Left ventricle myocardium inferior (tissue), 1 donor: ENCODE data around the gene KRT73. TPM values are rescaled to one million over a fixed set of nuclear protein-coding genes. Genes with fewer than 3 reads are reported as not detected.

Experiments
- DNase-seq: peaks from one replicate; pipeline ENCODE4 v3.0.0-alpha.2; 2020
- H3K27ac ChIP-seq: fragments of 200-600 bp; replicated peaks from 2 replicates; pipeline ENCODE4 v1.8.0; 2021
- H3K27me3 ChIP-seq: fragments of 200-600 bp; 2 replicates; pipeline ENCODE4 v1.8.0; 2021; ENCODE audit warnings: low read depth
- H3K36me3 ChIP-seq: fragments of 200-600 bp; 2 replicates; pipeline ENCODE4 v1.8.0; 2021
- H3K4me1 ChIP-seq: fragments of 200-600 bp; 2 replicates; pipeline ENCODE4 v1.8.0; 2021
- H3K4me3 ChIP-seq: fragments of 200-600 bp; 2 replicates; pipeline ENCODE4 v1.8.0; 2021; ENCODE audit warnings: mild to moderate bottlenecking, moderate library complexity
- H3K9me3 ChIP-seq: fragments of 200-600 bp; replicated peaks from 2 replicates; pipeline ENCODE4 v1.8.0; 2021
- intact Hi-C: fragments of 100-400 bp; cut with micrococcal nuclease; formaldehyde crosslinking; loops from one replicate; pipeline ENCODE4 v1.11.0; 2022
- total RNA-seq: library from RNA; stranded (reverse); fragmentation: NEBNext Ultra II Directional; extraction: Animal tissue kit (Norgen Biotek cat#: 25700); gene quantifications from one replicate; pipeline ENCODE4 v1.2.1, GENCODE V29; 2021
- TF ChIP-seq, protein P1 (sequence below): fragments of 200-600 bp; IDR thresholded peaks from 2 replicates; pipeline ENCODE4 v1.8.0; 2021; ENCODE audit warnings: antibody characterized with exemption, mild to moderate bottlenecking, borderline replicate concordance
- donor health status: DM: no; HTN: yes; CAD: no; lungs with severe emphysema.

The KRT73 gene
- total RNA-seq, 1 donor from 2014 or later, result not detected

DNA sequence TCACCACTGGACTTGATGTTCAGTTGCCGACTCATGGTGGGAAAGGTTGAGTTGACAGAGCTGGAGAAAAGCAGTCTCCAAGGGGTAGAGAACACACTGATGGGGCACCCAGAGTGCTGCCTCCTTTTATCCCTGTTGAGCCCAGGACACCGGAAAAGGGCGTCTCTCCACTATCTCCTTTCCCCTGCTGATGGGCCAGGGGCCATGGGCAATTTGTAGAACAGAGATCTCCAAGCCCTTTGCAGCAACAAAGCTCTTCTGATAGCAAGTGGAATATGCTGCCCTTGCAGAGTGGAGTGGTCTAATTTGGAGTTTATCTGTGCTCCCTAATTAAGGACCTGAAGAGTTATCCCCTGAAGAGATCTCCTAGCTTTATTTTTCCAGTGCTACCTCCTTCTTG lies 44.6 kb downstream of the KRT73 start, which contains the start of gene KRT74:
TSS of gene KRT74 (minus strand) at position 101 of the 400 bp plus-strand sequence. CDS start at position 35, 66 bp downstream.
- no peak within 1 kb of the TSS for H3K4me3 ChIP-seq
- TF ChIP-seq, protein P1, sequence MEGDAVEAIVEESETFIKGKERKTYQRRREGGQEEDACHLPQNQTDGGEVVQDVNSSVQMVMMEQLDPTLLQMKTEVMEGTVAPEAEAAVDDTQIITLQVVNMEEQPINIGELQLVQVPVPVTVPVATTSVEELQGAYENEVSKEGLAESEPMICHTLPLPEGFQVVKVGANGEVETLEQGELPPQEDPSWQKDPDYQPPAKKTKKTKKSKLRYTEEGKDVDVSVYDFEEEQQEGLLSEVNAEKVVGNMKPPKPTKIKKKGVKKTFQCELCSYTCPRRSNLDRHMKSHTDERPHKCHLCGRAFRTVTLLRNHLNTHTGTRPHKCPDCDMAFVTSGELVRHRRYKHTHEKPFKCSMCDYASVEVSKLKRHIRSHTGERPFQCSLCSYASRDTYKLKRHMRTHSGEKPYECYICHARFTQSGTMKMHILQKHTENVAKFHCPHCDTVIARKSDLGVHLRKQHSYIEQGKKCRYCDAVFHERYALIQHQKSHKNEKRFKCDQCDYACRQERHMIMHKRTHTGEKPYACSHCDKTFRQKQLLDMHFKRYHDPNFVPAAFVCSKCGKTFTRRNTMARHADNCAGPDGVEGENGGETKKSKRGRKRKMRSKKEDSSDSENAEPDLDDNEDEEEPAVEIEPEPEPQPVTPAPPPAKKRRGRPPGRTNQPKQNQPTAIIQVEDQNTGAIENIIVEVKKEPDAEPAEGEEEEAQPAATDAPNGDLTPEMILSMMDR, result no peak
- no peak for DNase-seq
- no peak within 1 kb of the TSS for H3K27ac ChIP-seq
- no peaks in the 10 kb centered on the region for H3K36me3 ChIP-seq
- intact Hi-C loops, result no loop called here
- no peaks in the 10 kb centered on the region for H3K9me3 ChIP-seq
- no peaks in the 10 kb centered on the region for H3K4me1 ChIP-seq
- H3K27me3 ChIP-seq, result peaks cover 62% of the 10 kb centered on the region

DNA sequence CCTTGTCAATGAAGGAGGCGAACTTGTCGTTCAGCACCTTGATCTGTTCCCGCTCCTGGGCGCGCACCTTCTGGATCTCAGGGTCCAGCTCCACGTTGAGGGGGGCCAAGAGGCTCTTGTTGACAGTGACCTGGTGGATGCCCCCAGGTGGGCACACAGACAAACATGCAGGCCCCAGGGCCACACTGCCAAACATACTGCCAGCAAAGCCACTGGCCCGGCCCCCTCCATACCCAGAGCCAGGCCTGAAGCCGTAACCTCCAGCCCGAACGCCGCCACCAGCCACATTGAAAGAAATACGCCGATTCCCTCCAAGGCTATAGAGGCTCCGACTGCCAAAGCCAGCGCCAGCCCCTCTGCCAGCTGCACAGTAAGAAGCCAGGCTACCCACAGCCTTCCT lies 45.1 kb downstream of the KRT73 start:
- Histone ChIP-seq H3K4me1 (no peaks in the 10 kb centered on the region), H3K4me3 (no peak overlapping the region), H3K27ac (no peak overlapping the region), H3K36me3 (no peaks in the 10 kb centered on the region), H3K9me3 (no peaks in the 10 kb centered on the region), H3K27me3 (peaks cover 66% of the 10 kb centered on the region)
- TF ChIP-seq, protein P1, result no peak
- intact Hi-C loops, result no loop called here
- DNase-seq, result no peak

DNA sequence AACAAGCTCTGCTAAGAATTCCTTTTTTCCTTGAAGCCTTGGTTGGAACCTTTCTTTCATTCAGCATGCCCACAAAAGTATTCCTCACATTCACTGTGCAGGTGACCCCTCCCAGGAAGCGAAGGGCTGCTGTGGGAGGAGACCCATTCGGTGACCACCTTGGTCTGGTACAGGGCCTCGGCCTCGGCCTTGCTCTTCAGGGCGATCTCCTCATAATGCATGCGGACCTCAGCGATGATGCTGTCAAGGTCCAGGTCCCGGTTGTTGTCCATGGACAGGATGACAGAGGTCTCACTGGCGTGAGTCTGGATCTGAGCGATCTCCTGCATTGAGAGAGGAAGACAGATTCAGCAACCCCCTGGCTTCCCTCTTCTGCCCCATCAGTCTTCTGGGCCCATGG lies 47.8 kb downstream of the KRT73 start:
- Histone ChIP-seq H3K27me3 (peaks cover 63% of the 10 kb centered on the region), H3K9me3 (no peaks in the 10 kb centered on the region), H3K36me3 (no peaks in the 10 kb centered on the region), H3K27ac (no peak overlapping the region), H3K4me3 (no peak overlapping the region), H3K4me1 (peaks cover 17% of the 10 kb centered on the region)
- intact Hi-C loops, result no loop called here
- DNase-seq, result no peak
- TF ChIP-seq, protein P1, result no peak

DNA sequence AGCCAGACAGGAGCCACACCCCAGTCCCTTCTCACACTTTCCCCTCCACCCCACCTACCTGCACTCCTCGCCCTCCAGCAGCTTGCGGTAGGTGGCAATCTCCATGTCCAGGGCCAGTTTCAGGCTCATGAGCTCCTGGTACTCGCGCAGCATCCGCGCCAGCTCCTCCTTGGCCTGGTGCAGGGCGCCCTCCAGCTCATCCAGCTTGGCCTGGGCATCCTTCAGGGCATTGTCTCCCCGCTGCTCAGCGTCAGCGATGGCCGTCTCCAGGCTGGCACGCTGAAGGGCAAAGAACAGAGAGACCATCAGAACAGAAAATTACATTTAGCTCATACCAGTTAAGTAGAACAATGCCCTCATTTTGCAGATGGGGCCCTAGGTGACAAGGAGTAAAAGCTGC lies 50.2 kb downstream of the KRT73 start:
- intact Hi-C loops, result no loop called here

DNA sequence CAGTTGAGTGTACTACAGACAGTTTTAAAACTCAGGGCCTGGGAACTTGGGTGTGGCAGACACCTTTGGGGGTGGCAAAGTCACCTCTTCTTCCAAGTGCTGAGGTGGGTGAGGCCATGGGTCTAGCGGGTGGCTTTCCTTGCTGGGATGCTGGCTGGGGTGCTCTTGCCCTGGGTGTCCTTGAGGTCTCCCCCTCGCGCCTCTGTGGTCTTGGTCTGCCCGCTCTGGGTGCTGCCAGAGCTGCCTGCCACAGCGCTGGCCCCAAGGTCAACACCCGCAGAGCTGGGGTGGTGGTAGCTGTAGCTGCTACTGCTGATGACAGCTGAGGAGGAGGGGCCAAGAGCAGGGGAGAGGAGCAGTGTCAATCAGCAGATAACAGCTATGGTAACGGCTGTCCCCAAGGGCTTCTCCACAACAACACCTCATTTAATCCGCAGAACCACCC lies 51.5 kb downstream of the KRT73 start:
- no peaks in the 10 kb centered on the region for H3K36me3 ChIP-seq
- intact Hi-C loops, result no loop called here
- no peaks in the 10 kb centered on the region for H3K9me3 ChIP-seq
- no peak overlapping the region for H3K4me3 ChIP-seq
- peaks cover 48% of the 10 kb centered on the region for H3K27me3 ChIP-seq
- TF ChIP-seq, protein P1, result no peak
- H3K4me1 ChIP-seq, result peaks cover 17% of the 10 kb centered on the region
- DNase-seq, result peak; percentile 68
- H3K27ac ChIP-seq, result peak overlapping the region; percentile 59

More for the DNA sequence above, 50.2 kb downstream of the KRT73 start:
- DNase-seq, result no peak
- peaks cover 17% of the 10 kb centered on the region for H3K4me1 ChIP-seq
- H3K27ac ChIP-seq, result no peak overlapping the region
- H3K9me3 ChIP-seq, result no peaks in the 10 kb centered on the region
- no peaks in the 10 kb centered on the region for H3K36me3 ChIP-seq
- TF ChIP-seq, protein P1, result no peak
- H3K27me3 ChIP-seq, result peaks cover 58% of the 10 kb centered on the region
- no peak overlapping the region for H3K4me3 ChIP-seq
